ENCODE measurements around the gene RNF207. TPM values are rescaled to one million over a fixed set of nuclear protein-coding genes. Genes with fewer than 3 reads are reported as not detected.

Gene RNF207
- total and polyA plus RNA-seq, 10 of the 15 experiments (the other 5 are each of a cell fraction or from before 2014, with no cell fraction given): 1.7 to 36.4 (median 13.1) TPM

GRCh38 chr1:6269296-6269695 is 63.4 kb downstream of the RNF207 start:
- BruUV-seq (replicated peaks): no TSS peak
- no peaks in the 10 kb centered on the region for H3K79me2 ChIP-seq (ENCODE audit: control insufficient read depth, insufficient read depth, low read length)
- FAIRE-seq: no peak
- no peaks in the 10 kb centered on the region for H3K27me3 ChIP-seq (replicated peaks in 1 of 2; ENCODE audit: control insufficient read depth in 2 of 2, insufficient read depth in 2 of 2, low read length in 1 of 2)
- no peaks in the 10 kb centered on the region; the same call in 1 of the 2 replicates for H4K20me1 ChIP-seq (ENCODE audit: control insufficient read depth, insufficient read depth)
- POLR2A ChIA-PET: no interaction called here
- no peak for ATAC-seq
- no peaks in the 10 kb centered on the region for H3K4me1 ChIP-seq (ENCODE audit: control insufficient read depth, insufficient read depth, low read length)
- H3K9ac ChIP-seq (ENCODE audit: control insufficient read depth, insufficient read depth, low read length): no peak overlapping the region
- H2AFZ ChIP-seq (ENCODE audit: control insufficient read depth, low read depth, low read length): no peak overlapping the region
- CTCF ChIA-PET: no interaction called here
- no peak overlapping the region for H3K4me2 ChIP-seq (ENCODE audit: control insufficient read depth, insufficient read depth)
- H3K27ac ChIP-seq (ENCODE audit: control insufficient read depth, insufficient read depth): no peak overlapping the region
- RAD21 ChIA-PET (ENCODE audit: unreplicated experiment): no interaction called here
- TF ChIP-seq SRF (IDR thresholded peaks at IDR 0.05; ENCODE audit: low read depth in 2 of 2, low read length in 2 of 2) (no peak), POLR2AphosphoS5 (IDR thresholded peaks at IDR 0.05; ENCODE audit: low read length) (no peak), WRNIP1 (IDR thresholded peaks at IDR 0.05; ENCODE audit: borderline replicate concordance, low read depth, low read length) (no peak), EED (IDR thresholded peaks at IDR 0.05; ENCODE audit: low read depth) (no peak), HCFC1 (IDR thresholded peaks at IDR 0.05; ENCODE audit: low read length) (no peak), NR2C1 (IDR thresholded peaks at IDR 0.05) (no peak), HDAC6 (IDR thresholded peaks at IDR 0.05; ENCODE audit: unreplicated experiment) (no peak), ATF3 (IDR thresholded peaks at IDR 0.05; ENCODE audit: borderline replicate concordance, extremely low read depth, low read depth, low read length) (no peak), SIN3A (IDR thresholded peaks at IDR 0.05; ENCODE audit: low read depth, low read length) (no peak), E2F8 (IDR thresholded peaks at IDR 0.05; ENCODE audit: low read depth, partially characterized antibody) (no peak), ZNF207 (IDR thresholded peaks at IDR 0.05; ENCODE audit: borderline replicate concordance) (no peak), TCF7 (IDR thresholded peaks at IDR 0.05; ENCODE audit: borderline replicate concordance) (no peak), ELK1 (IDR thresholded peaks at IDR 0.05; ENCODE audit: low read depth, low read length) (no peak), ZNF274 (IDR thresholded peaks at IDR 0.05; ENCODE audit: insufficient read depth, insufficient read length) (no peak), SPI1 (IDR thresholded peaks at IDR 0.05; ENCODE audit: borderline replicate concordance, insufficient read depth, low read depth, low read length) (no peak)
- TF ChIP-seq, protein P1, sequence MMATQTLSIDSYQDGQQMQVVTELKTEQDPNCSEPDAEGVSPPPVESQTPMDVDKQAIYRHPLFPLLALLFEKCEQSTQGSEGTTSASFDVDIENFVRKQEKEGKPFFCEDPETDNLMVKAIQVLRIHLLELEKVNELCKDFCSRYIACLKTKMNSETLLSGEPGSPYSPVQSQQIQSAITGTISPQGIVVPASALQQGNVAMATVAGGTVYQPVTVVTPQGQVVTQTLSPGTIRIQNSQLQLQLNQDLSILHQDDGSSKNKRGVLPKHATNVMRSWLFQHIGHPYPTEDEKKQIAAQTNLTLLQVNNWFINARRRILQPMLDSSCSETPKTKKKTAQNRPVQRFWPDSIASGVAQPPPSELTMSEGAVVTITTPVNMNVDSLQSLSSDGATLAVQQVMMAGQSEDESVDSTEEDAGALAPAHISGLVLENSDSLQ (IDR thresholded peaks at IDR 0.05): no peak
- TF ChIP-seq, protein P2, sequence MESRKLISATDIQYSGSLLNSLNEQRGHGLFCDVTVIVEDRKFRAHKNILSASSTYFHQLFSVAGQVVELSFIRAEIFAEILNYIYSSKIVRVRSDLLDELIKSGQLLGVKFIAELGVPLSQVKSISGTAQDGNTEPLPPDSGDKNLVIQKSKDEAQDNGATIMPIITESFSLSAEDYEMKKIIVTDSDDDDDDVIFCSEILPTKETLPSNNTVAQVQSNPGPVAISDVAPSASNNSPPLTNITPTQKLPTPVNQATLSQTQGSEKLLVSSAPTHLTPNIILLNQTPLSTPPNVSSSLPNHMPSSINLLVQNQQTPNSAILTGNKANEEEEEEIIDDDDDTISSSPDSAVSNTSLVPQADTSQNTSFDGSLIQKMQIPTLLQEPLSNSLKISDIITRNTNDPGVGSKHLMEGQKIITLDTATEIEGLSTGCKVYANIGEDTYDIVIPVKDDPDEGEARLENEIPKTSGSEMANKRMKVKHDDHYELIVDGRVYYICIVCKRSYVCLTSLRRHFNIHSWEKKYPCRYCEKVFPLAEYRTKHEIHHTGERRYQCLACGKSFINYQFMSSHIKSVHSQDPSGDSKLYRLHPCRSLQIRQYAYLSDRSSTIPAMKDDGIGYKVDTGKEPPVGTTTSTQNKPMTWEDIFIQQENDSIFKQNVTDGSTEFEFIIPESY (IDR thresholded peaks at IDR 0.05): no peak
- DNase-seq (ENCODE audit: low read depth, low spot score): no peak
- SMC1A ChIA-PET (ENCODE audit: uncharacterized antibody, unreplicated experiment): no interaction called here
- no peaks in the 10 kb centered on the region for H3K9me3 ChIP-seq (replicated peaks; ENCODE audit: control insufficient read depth, insufficient read depth, low read length)
- 89% methylated on average over 14 of the region's 14 CpGs for WGBS (ENCODE audit: insufficient coverage, insufficient replicate concordance, low lambda C conversion rate, missing lambda C conversion rate)
- in situ Hi-C loops (cut with MboI) (no loop called here), intact Hi-C loops (cut with micrococcal nuclease; ENCODE audit: unreplicated experiment) (no loop called here)
- peaks cover 0 to 7% of the 10 kb centered on the region in 2 experiments; a peak in 2 of 4 replicates for H3K36me3 ChIP-seq (ENCODE audit: control insufficient read depth in 2 of 2, insufficient read depth in 2 of 2, low read length in 1 of 2)
- H3K4me3 ChIP-seq: no peak overlapping the region

Data from GM12878 (cell line).